OCI-LY1 (cell line): ENCODE measurements around the gene PIEZO1.

Experiments used
- H2AFZ ChIP-seq: fragments of 200-600 bp; sonication (generic), shearing (Covaris generic); 2 replicates; pipeline ENCODE4 v1.6.0; 2014; ENCODE audit warnings: antibody characterized with exemption, mild to moderate bottlenecking, low read length
- H3F3A ChIP-seq: fragments of 200-600 bp; sonication (generic), shearing (Covaris generic); 2 replicates; pipeline ENCODE4 v1.6.0; 2014; ENCODE audit warnings: mild to moderate bottlenecking, antibody characterized with exemption, low read length, moderate library complexity; ENCODE audit not compliant: insufficient read depth
- H3K27ac ChIP-seq: fragments of 200-600 bp; sonication (generic); 2 replicates; pipeline ENCODE4 v1.5.1; 2014; ENCODE audit warnings: low read length, mixed run types, mild to moderate bottlenecking, low read depth; ENCODE audit not compliant: poor library complexity, severe bottlenecking
- H3K27me3 ChIP-seq: fragments of 200-600 bp; sonication (generic); 2 replicates; pipeline ENCODE4 v1.6.0; 2014; ENCODE audit warnings: antibody characterized with exemption, mild to moderate bottlenecking, low read length, moderate library complexity; ENCODE audit not compliant: insufficient read depth
- H3K36me3 ChIP-seq: fragments of 200-600 bp; sonication (generic); 2 replicates; pipeline ENCODE4 v1.6.1; 2014; ENCODE audit warnings: mild to moderate bottlenecking, antibody characterized with exemption, low read length, moderate library complexity, mixed read lengths; ENCODE audit not compliant: insufficient read depth
- H3K4me1 ChIP-seq: fragments of 200-600 bp; sonication (generic); 2 replicates; pipeline ENCODE4 v1.5.1; 2014; ENCODE audit warnings: mild to moderate bottlenecking, low read length, moderate library complexity; ENCODE audit not compliant: insufficient read depth, severe bottlenecking
- H3K4me2 ChIP-seq: fragments of 200-600 bp; sonication (generic), shearing (Covaris generic); 2 replicates; pipeline ENCODE4 v1.6.1; 2014; ENCODE audit warnings: low read length
- H3K4me3 ChIP-seq: fragments of 200-600 bp; sonication (generic); 2 replicates; pipeline ENCODE4 v1.5.1; 2014; ENCODE audit warnings: low read length, low read depth, mild to moderate bottlenecking, mixed read lengths; ENCODE audit not compliant: poor library complexity, severe bottlenecking
- H3K79me2 ChIP-seq: fragments of 200-600 bp; shearing (Covaris generic); 2 replicates; pipeline ENCODE4 v1.6.1; 2016; ENCODE audit warnings: mixed run types, low read length, mixed read lengths; ENCODE audit not compliant: insufficient read depth
- H3K9ac ChIP-seq: fragments of 200-600 bp; sonication (generic), shearing (Covaris generic); 2 replicates; pipeline ENCODE4 v1.6.1; 2014; ENCODE audit warnings: mild to moderate bottlenecking, low read length, mixed read lengths
- H3K9me2 ChIP-seq: fragments of 200-600 bp; sonication (generic), shearing (Covaris generic); 2 replicates; pipeline ENCODE4 v1.6.1; 2014; ENCODE audit warnings: low read depth, mild to moderate bottlenecking, low read length, mixed read lengths
- H3K9me3 ChIP-seq: fragments of 200-600 bp; shearing (Covaris generic); 2 replicates; pipeline ENCODE4 v1.6.1; 2014; ENCODE audit warnings: low read length, mixed read lengths
- H4K20me1 ChIP-seq: fragments of 200-600 bp; sonication (generic), shearing (Covaris generic); 2 replicates; pipeline ENCODE4 v1.6.0; 2016; ENCODE audit warnings: mild to moderate bottlenecking, low read length; ENCODE audit not compliant: insufficient read depth
- CTCF ChIP-seq: fragments of 200-600 bp; sonication (generic), shearing (Covaris generic); IDR thresholded peaks from 2 replicates; pipeline ENCODE4 v1.5.1; 2017; ENCODE audit warnings: mild to moderate bottlenecking, antibody characterized with exemption, low read length, moderate library complexity, mixed read lengths
- EZH2 ChIP-seq: fragments of 200-600 bp; sonication (generic), shearing (Covaris generic); IDR thresholded peaks from 2 replicates; pipeline ENCODE4 v1.8.0; 2017; ENCODE audit warnings: borderline replicate concordance, mixed run types, mild to moderate bottlenecking, antibody characterized with exemption, low read length, moderate library complexity, mixed read lengths

Gene PIEZO1

DNA sequence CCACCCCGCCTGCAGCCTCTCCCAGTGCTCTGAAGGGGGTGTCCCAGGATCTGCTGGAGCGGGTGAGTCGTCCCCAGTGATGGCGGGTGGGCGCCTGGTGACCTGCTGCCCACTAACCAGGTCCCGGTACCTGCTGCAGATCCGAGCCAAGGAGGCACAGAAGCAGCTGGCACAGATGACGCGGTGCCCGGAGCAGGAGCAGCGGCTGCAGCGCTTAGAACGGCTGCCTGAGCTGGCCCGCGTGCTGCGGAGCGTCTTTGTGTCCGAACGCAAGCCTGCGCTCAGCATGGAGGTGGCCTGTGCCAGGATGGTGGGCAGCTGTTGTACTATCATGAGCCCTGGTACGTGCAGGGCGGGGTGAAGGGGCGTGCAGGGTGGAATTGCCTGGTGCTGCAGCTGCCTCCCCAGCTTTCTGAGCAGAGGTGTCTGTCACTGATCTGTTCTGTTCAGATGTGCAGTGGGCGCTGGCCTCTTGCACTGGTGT lies 22.2 kb upstream of the PIEZO1 start:
- H3K9ac ChIP-seq: no peak overlapping the region
- H3K27me3 ChIP-seq: no peaks in the 10 kb centered on the region
- H3K4me2 ChIP-seq: no peak overlapping the region
- TF ChIP-seq CTCF (no peak), EZH2 (no peak)
- H3K36me3 ChIP-seq: peaks cover 58% of the 10 kb centered on the region
- H3K79me2 ChIP-seq: no peaks in the 10 kb centered on the region
- no peak overlapping the region for H2AFZ ChIP-seq
- H3K9me2 ChIP-seq: no peaks in the 10 kb centered on the region
- H3K27ac ChIP-seq: no peak overlapping the region
- peaks cover 40% of the 10 kb centered on the region for H3K4me1 ChIP-seq
- H4K20me1 ChIP-seq: no peaks in the 10 kb centered on the region
- H3K9me3 ChIP-seq: 0 out of 2 replicates have a peak, but pooled peaks cover 3% of the 10 kb centered on the region
- no peak overlapping the region for H3K4me3 ChIP-seq
- peaks cover 4% of the 10 kb centered on the region; the same call in 1 of the 2 replicates for H3F3A ChIP-seq

GRCh38 chr16:88806491-88807111 lies 21.6 kb upstream of the PIEZO1 start:
- no peak overlapping the region for H2AFZ ChIP-seq
- H3K79me2 ChIP-seq: no peaks in the 10 kb centered on the region
- no peaks in the 10 kb centered on the region for H4K20me1 ChIP-seq
- TF ChIP-seq CTCF: no peak
- TF ChIP-seq EZH2: no peak
- peaks cover 4% of the 10 kb centered on the region; the same call in 1 of the 2 replicates for H3F3A ChIP-seq
- no peak overlapping the region for H3K4me3 ChIP-seq
- no peaks in the 10 kb centered on the region for H3K9me3 ChIP-seq
- H3K9ac ChIP-seq: no peak overlapping the region
- no peak overlapping the region for H3K27ac ChIP-seq
- no peak overlapping the region for H3K4me2 ChIP-seq
- peaks cover 58% of the 10 kb centered on the region for H3K36me3 ChIP-seq
- peaks cover 43% of the 10 kb centered on the region for H3K4me1 ChIP-seq
- H3K9me2 ChIP-seq: no peaks in the 10 kb centered on the region
- H3K27me3 ChIP-seq: no peaks in the 10 kb centered on the region

DNA sequence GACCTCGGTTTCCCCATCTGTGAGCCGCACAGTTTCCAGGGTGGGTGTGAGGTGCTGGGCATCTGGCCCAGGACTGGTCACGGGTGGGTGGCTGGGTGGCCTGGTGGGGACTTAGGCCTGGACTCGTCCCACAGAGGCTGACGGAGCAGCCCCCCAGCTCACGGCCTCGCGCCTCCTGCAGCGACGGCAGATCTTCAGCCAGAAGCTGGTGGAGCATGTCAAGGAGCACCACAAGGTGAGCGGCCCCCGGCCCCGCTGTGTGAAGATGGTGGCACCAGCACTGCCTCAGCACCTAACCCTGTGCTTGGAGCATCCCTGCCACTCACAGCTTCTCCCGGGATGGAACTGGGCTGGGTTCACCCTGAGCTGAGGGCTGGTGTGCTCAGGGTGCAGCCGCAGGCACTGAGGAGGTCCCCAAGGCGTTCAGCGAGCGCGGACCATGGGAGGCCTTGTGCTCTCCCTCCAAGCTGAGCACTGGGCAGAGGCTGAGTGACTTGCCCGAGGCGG lies 20.9 kb upstream of the PIEZO1 start:
- Histone ChIP-seq H2AFZ (no peak overlapping the region), H3K4me2 (peak overlapping the region; percentile 73; the same call in 1 of the 2 replicates), H3F3A (peaks cover 4% of the 10 kb centered on the region; the same call in 1 of the 2 replicates), H3K36me3 (peaks cover 58% of the 10 kb centered on the region), H3K9ac (no peak overlapping the region; the same call in 1 of the 2 replicates), H3K9me3 (no peaks in the 10 kb centered on the region), H4K20me1 (no peaks in the 10 kb centered on the region), H3K27me3 (no peaks in the 10 kb centered on the region), H3K79me2 (no peaks in the 10 kb centered on the region), H3K4me1 (peaks cover 48% of the 10 kb centered on the region), H3K27ac (no peak overlapping the region), H3K4me3 (no peak overlapping the region), H3K9me2 (no peaks in the 10 kb centered on the region)
- TF ChIP-seq CTCF (no peak), EZH2 (no peak)
